AML-193 (cell line): Measurements from ENCODE around the gene LDHB.
A peak's percentile ranks its signal among the peaks of the same experiment; 100 is the strongest.
"Not testable (repeated sequence)": the region's sequence is repeated elsewhere in the genome, so short reads cannot be mapped to it uniquely, and the experiment has no call there.

ENCODE experiments used
- DNase-seq, 2 experiments: peaks; one replicate each; lab custom pipeline; 2025; lab: John Stamatoyannopoulos, UW

The LDHB gene

GRCh38 chr12:21661396-21662093 is 3.9 kb upstream of the LDHB start:
- DNase-seq: not testable (repeated sequence)

GRCh38 chr12:21659383-21659782 is 1.7 kb upstream of the LDHB start:
- DNase-seq: no peak

GRCh38 chr12:21656905-21657325 is 727 bp downstream of the LDHB start:
- DNase-seq: peak; percentile 46 to 60

GRCh38 chr12:21655591-21655990 is 2.1 kb downstream of the LDHB start:
- no peak for DNase-seq

- DNase-seq: no peak
These were observed 5.8 kb downstream of the LDHB start for GRCh38 chr12:21651821-21652220.

GRCh38 chr12:21650997-21651396 is 6.6 kb downstream of the LDHB start:
- no peak for DNase-seq

- no peak for DNase-seq
These were observed 8.6 kb downstream of the LDHB start for GRCh38 chr12:21649034-21649433.

GRCh38 chr12:21648378-21648777 is 9.3 kb downstream of the LDHB start:
- DNase-seq: no peak

GRCh38 chr12:21647179-21647578 is 10.5 kb downstream of the LDHB start:
- DNase-seq: no peak

- not testable (repeated sequence) for DNase-seq
These were observed 12.6 kb downstream of the LDHB start for GRCh38 chr12:21645041-21645500.

GRCh38 chr12:21644516-21644915 is 13.1 kb downstream of the LDHB start:
- no peak for DNase-seq

GRCh38 chr12:21643758-21644157 is 13.9 kb downstream of the LDHB start:
- no peak for DNase-seq

GRCh38 chr12:21642707-21643389 is 14.8 kb downstream of the LDHB start:
- no peak for DNase-seq

- no peak for DNase-seq
These were observed 19.4 kb downstream of the LDHB start for GRCh38 chr12:21638054-21638891.

- DNase-seq: no peak
These were observed 23.4 kb downstream of the LDHB start for GRCh38 chr12:21634245-21634644.

GRCh38 chr12:21631367-21631766 is 26.3 kb downstream of the LDHB start:
- no peak for DNase-seq

GRCh38 chr12:21627924-21628323 is 29.7 kb downstream of the LDHB start:
- no peak for DNase-seq

GRCh38 chr12:21618566-21618965 is 39.1 kb downstream of the LDHB start:
- DNase-seq: no peak

- DNase-seq: no peak
These were observed 40.6 kb downstream of the LDHB start for GRCh38 chr12:21617030-21617429.

- DNase-seq: peak; percentile 81 to 92
These were observed 42.2 kb downstream of the LDHB start for GRCh38 chr12:21615431-21615830.

- peak; percentile 27 to 34 for DNase-seq
These were observed 43.1 kb downstream of the LDHB start for GRCh38 chr12:21614506-21614905.

GRCh38 chr12:21613931-21614330 is 43.7 kb downstream of the LDHB start:
- DNase-seq: peak; percentile 28 to 44

- DNase-seq: no peak
These were observed 49.4 kb downstream of the LDHB start for GRCh38 chr12:21608196-21608595.
